Measurements from ENCODE around the gene PRDM16. TPM values are rescaled to one million over a fixed set of nuclear protein-coding genes. Genes with fewer than 3 reads are reported as not detected.

PRDM16 gene
- total and polyA plus RNA-seq, 2 of the 8 experiments (the other 6 are each of a cell fraction or from before 2014, with no cell fraction given) = 0.39 to 0.43 TPM

DNA sequence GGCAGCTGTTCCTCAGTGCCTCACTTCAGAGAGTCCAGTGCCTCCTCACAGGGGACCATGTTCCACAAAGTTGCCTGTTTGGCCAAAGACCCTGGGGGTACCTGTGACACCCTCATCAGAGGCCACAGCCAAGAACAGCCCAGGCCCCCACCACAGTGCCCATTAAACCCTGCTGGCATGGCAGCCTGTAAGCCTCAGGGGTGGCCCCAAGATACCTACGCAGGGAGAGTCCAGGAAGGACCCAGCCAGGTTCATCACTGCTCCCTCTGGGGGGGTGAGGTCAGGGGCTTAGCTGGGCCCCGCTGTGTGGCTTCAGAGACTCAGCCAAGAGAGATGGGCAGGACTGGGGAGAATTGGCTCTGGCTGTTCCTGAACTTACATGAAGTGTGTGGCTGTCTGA is 19.1 kb upstream of the PRDM16 start:
- no peak overlapping the region for H2BK5ac ChIP-seq (ENCODE audit: low read depth, low read length)
- no peak overlapping the region for H4K8ac ChIP-seq (ENCODE audit: extremely low read depth, insufficient read depth, low read length)
- no peaks in the 10 kb centered on the region for H3K4me1 ChIP-seq (replicated peaks in 1 of 4; ENCODE audit: control insufficient read depth in 3 of 4, insufficient read depth in 4 of 4, low read length in 3 of 4)
- H3K79me2 ChIP-seq (ENCODE audit: control insufficient read depth in 1 of 2, insufficient read depth in 2 of 2, low read length in 2 of 2) = no peaks in the 10 kb centered on the region
- H3K4me2 ChIP-seq (ENCODE audit: insufficient read depth in 1 of 2, low read depth in 2 of 2, low read length in 2 of 2) = no peak overlapping the region
- H3K27me3 ChIP-seq (replicated peaks in 1 of 4; ENCODE audit: control insufficient read depth in 3 of 4, extremely low read depth in 1 of 4, insufficient read depth in 3 of 4, low read length in 3 of 4) = no peaks in the 10 kb centered on the region
- FAIRE-seq = no peak
- H2AFZ ChIP-seq (ENCODE audit: low read length) = no peak overlapping the region
- no peak overlapping the region for H2BK12ac ChIP-seq (ENCODE audit: low read depth, low read length)
- TF ChIP-seq SIX5 (IDR thresholded peaks at IDR 0.05; ENCODE audit: low read depth, low read length) = no peak
- TF ChIP-seq, protein P1, sequence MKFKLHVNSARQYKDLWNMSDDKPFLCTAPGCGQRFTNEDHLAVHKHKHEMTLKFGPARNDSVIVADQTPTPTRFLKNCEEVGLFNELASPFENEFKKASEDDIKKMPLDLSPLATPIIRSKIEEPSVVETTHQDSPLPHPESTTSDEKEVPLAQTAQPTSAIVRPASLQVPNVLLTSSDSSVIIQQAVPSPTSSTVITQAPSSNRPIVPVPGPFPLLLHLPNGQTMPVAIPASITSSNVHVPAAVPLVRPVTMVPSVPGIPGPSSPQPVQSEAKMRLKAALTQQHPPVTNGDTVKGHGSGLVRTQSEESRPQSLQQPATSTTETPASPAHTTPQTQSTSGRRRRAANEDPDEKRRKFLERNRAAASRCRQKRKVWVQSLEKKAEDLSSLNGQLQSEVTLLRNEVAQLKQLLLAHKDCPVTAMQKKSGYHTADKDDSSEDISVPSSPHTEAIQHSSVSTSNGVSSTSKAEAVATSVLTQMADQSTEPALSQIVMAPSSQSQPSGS (IDR thresholded peaks at IDR 0.05; ENCODE audit: low read length) = no peak
- ChIA-PET CTCF (ENCODE audit: partially characterized antibody) (no interaction called here), POLR2A (ENCODE audit: partially characterized antibody) (no interaction called here)
- H3K4me3 ChIP-seq (ENCODE audit: extremely low read depth in 1 of 4, insufficient read depth in 2 of 4, low read depth in 3 of 4, low read length in 4 of 4) = no peak overlapping the region
- H3K18ac ChIP-seq (ENCODE audit: extremely low read depth, low read length) = no peak overlapping the region
- no peak overlapping the region for H3K4ac ChIP-seq (replicated peaks; ENCODE audit: insufficient read length, low read depth, low read length)
- H3K56ac ChIP-seq (replicated peaks; ENCODE audit: insufficient read length, low read depth, low read length) = no peak overlapping the region
- DNase-seq (ENCODE audit: low read depth in 1 of 2, low spot score in 2 of 2) = no peak
- no peak overlapping the region for H4K5ac ChIP-seq (ENCODE audit: insufficient read length, low read depth, low read length)
- H3K36me3 ChIP-seq (ENCODE audit: control insufficient read depth in 2 of 4, insufficient read depth in 4 of 4, low read length in 3 of 4) = no peaks in the 10 kb centered on the region
- no peak overlapping the region for H3K9ac ChIP-seq (replicated peaks in 1 of 4; ENCODE audit: extremely low read depth in 1 of 4, low read depth in 3 of 4, low read length in 3 of 4)
- H2BK120ac ChIP-seq (replicated peaks; ENCODE audit: low read depth, low read length) = no peak overlapping the region
- no peak overlapping the region for H2BK20ac ChIP-seq (ENCODE audit: low read length)
- H2AK5ac ChIP-seq (ENCODE audit: low read depth, low read length) = no peak overlapping the region
- no peak overlapping the region for H2BK15ac ChIP-seq (ENCODE audit: low read length)
- peaks cover 0 to 6% of the 10 kb centered on the region in 2 experiments for H4K20me1 ChIP-seq (replicated peaks in 1 of 2; ENCODE audit: control insufficient read depth in 1 of 2, insufficient read depth in 2 of 2, low read length in 2 of 2)
- no peaks in the 10 kb centered on the region for H3K79me1 ChIP-seq (ENCODE audit: low read depth, low read length)
- no peak overlapping the region for H3K27ac ChIP-seq (ENCODE audit: low read depth, low read length)
- H4K91ac ChIP-seq (replicated peaks; ENCODE audit: insufficient read length, low read length) = no peak overlapping the region
- H3K23me2 ChIP-seq (ENCODE audit: low read depth, low read length) = peaks cover 14% of the 10 kb centered on the region; the same call in 1 of the 2 replicates
- WGBS, 2 experiments (ENCODE audit: extremely low coverage in 1 of 2, insufficient coverage in 1 of 2, insufficient read length in 1 of 2, insufficient replicate concordance in 2 of 2, low coverage in 1 of 2, low lambda C conversion rate in 2 of 2, missing lambda C conversion rate in 1 of 2) = 100% methylated on average over 1 of the region's 2 CpGs; no CpG with 5 or more reads in 1 of the 2 experiments
- H3K14ac ChIP-seq (ENCODE audit: insufficient read length) = no peak overlapping the region
- peaks cover 41 to 68% of the 10 kb centered on the region in 2 experiments for H3K9me3 ChIP-seq (ENCODE audit: insufficient read depth in 2 of 2, low read depth in 1 of 2, low read length in 1 of 2)
- H3K23ac ChIP-seq (ENCODE audit: insufficient read length) = no peak overlapping the region

Measured in H1 (cell line).